KOPT-K1 (cell line): ENCODE measurements around the gene SULF2.
"Not testable (repeated sequence)": the region's sequence is repeated elsewhere in the genome, so short reads cannot be mapped to it uniquely, and the experiment has no call there.

ENCODE experiments used
- H3K27ac ChIP-seq: fragments of 200-600 bp; sonication (generic); 2 replicates; pipeline ENCODE4 v1.5.1; 2016; ENCODE audit warnings: antibody characterized with exemption, mild to moderate bottlenecking, low read depth, low read length; ENCODE audit not compliant: poor library complexity, severe bottlenecking
- H3K36me3 ChIP-seq: fragments of 200-600 bp; sonication (generic); 2 replicates; pipeline ENCODE4 v1.5.1; 2017; ENCODE audit warnings: antibody characterized with exemption, mild to moderate bottlenecking, low read length, moderate library complexity; ENCODE audit not compliant: insufficient read depth
- H3K9me3 ChIP-seq: fragments of 200-600 bp; sonication (generic); 2 replicates; pipeline ENCODE4 v1.5.1; 2017; ENCODE audit warnings: antibody characterized with exemption, low read length, mild to moderate bottlenecking; ENCODE audit not compliant: insufficient read depth, poor library complexity, severe bottlenecking

SULF2 gene

GRCh38 chr20:47785311-47785853 lies at the start of gene SULF2:
Gene SULF2, minus strand, starts transcription at chr20:47785481. Its CDS starts 28,118 bp downstream, at chr20:47757363.
- Histone ChIP-seq H3K9me3 (no peaks in the 10 kb centered on the region), H3K27ac (no peak within 1 kb of the TSS), H3K36me3 (no peaks in the 10 kb centered on the region)

- not testable (repeated sequence) for H3K27ac ChIP-seq, H3K36me3 ChIP-seq, H3K9me3 ChIP-seq
Measured at GRCh38 chr20:47831675-47832074, 46.4 kb upstream of the SULF2 start.

- H3K9me3 ChIP-seq, H3K27ac ChIP-seq, H3K36me3 ChIP-seq: not testable (repeated sequence)
Measured at GRCh38 chr20:47826716-47827115, 41.4 kb upstream of the SULF2 start.

GRCh38 chr20:47826006-47826405 lies 40.7 kb upstream of the SULF2 start:
- H3K9me3 ChIP-seq, H3K27ac ChIP-seq, H3K36me3 ChIP-seq: not testable (repeated sequence)

- Histone ChIP-seq H3K36me3 (no peaks in the 10 kb centered on the region), H3K9me3 (no peaks in the 10 kb centered on the region), H3K27ac (no peak overlapping the region)
Measured at GRCh38 chr20:47825011-47825762, 39.9 kb upstream of the SULF2 start.

GRCh38 chr20:47823941-47824340 lies 38.7 kb upstream of the SULF2 start:
- not testable (repeated sequence) for H3K27ac ChIP-seq, H3K9me3 ChIP-seq

GRCh38 chr20:47821481-47822100 lies 36.3 kb upstream of the SULF2 start:
- no peak overlapping the region for H3K27ac ChIP-seq
- no peaks in the 10 kb centered on the region for H3K36me3 ChIP-seq
- H3K9me3 ChIP-seq: no peaks in the 10 kb centered on the region

More at GRCh38 chr20:47823941-47824340, 38.7 kb upstream of the SULF2 start:
- not testable (repeated sequence) for H3K36me3 ChIP-seq

- Histone ChIP-seq H3K9me3 (no peaks in the 10 kb centered on the region), H3K27ac (no peak overlapping the region), H3K36me3 (no peaks in the 10 kb centered on the region)
Measured at GRCh38 chr20:47818996-47819609, 33.8 kb upstream of the SULF2 start.

- H3K27ac ChIP-seq: no peak overlapping the region
Measured at GRCh38 chr20:47818466-47818865, 33.2 kb upstream of the SULF2 start.

GRCh38 chr20:47818016-47818415 lies 32.7 kb upstream of the SULF2 start:
- Histone ChIP-seq H3K27ac (no peak overlapping the region), H3K36me3 (no peaks in the 10 kb centered on the region), H3K9me3 (no peaks in the 10 kb centered on the region)

More at GRCh38 chr20:47818466-47818865, 33.2 kb upstream of the SULF2 start:
- Histone ChIP-seq H3K9me3 (no peaks in the 10 kb centered on the region), H3K36me3 (no peaks in the 10 kb centered on the region)

GRCh38 chr20:47817573-47817972 lies 32.3 kb upstream of the SULF2 start:
- no peak overlapping the region for H3K27ac ChIP-seq
- H3K9me3 ChIP-seq: no peaks in the 10 kb centered on the region
- H3K36me3 ChIP-seq: no peaks in the 10 kb centered on the region

- peaks cover 2% of the 10 kb centered on the region for H3K9me3 ChIP-seq
- H3K27ac ChIP-seq: no peak overlapping the region
- H3K36me3 ChIP-seq: no peaks in the 10 kb centered on the region
Measured at GRCh38 chr20:47816487-47817451, 31.5 kb upstream of the SULF2 start.

- no peak overlapping the region for H3K27ac ChIP-seq
- H3K9me3 ChIP-seq: peaks cover 6% of the 10 kb centered on the region
- no peaks in the 10 kb centered on the region for H3K36me3 ChIP-seq
Measured at GRCh38 chr20:47815866-47816265, 30.6 kb upstream of the SULF2 start.

GRCh38 chr20:47815416-47815806 lies 30.1 kb upstream of the SULF2 start:
- H3K9me3 ChIP-seq: peaks cover 6% of the 10 kb centered on the region
- H3K27ac ChIP-seq: no peak overlapping the region
- H3K36me3 ChIP-seq: no peaks in the 10 kb centered on the region
